GM19023 (cell line): ENCODE results near the gene STAM.
"Not testable (repeated sequence)": the region's sequence is repeated elsewhere in the genome, so short reads cannot be mapped to it uniquely, and the experiment has no call there.

Experiments used
- ATAC-seq: cut with Tn5 transposase; IDR thresholded peaks from one replicate; pipeline ENCODE4 v1.9.1; 2021; ENCODE audit warnings: mild to moderate bottlenecking, moderate library complexity; ENCODE audit not compliant: unreplicated experiment

STAM gene

DNA sequence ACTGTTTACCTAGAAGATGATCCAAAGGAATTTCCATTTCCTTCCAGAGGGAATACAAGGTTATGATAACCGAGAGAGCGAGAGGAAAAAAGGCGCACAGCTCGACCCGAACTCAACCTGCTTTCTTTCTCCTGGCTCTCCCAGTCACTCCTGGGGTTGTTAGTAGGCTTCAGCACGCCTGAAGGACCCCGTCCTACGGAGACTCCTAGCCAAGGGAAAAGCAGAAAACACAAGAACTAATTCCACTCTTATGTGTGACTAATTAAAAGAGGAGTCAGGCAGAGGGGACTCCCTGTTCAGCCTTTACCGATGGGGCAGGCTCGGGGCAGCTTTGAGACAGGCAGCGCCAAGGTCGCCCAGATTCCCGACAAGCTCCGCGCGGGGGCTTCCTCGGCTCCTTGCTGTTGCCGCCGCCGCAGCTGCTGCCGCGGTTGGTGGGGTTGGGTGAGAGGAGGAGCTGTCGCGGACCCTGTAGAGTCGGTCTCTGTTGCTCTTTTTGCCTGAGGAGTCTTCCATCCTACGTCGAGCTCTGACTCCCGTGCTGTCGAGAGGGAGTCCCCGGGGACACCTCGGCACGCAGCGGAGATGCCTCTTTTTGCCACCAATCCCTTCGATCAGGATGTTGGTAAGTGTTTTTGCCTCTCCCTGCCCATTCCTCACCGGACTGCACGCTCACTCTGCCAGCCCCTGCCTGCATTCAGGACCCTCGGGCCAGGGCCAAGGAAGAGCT lies at the start of gene STAM:
TSS of gene STAM (plus strand) at position 397 of the 730 bp plus-strand sequence. CDS start at position 586, 189 bp downstream.
- peak; percentile 93 for ATAC-seq

GRCh38 chr10:17597386-17597785 lies 46.6 kb upstream of the STAM start:
- no peak for ATAC-seq

DNA sequence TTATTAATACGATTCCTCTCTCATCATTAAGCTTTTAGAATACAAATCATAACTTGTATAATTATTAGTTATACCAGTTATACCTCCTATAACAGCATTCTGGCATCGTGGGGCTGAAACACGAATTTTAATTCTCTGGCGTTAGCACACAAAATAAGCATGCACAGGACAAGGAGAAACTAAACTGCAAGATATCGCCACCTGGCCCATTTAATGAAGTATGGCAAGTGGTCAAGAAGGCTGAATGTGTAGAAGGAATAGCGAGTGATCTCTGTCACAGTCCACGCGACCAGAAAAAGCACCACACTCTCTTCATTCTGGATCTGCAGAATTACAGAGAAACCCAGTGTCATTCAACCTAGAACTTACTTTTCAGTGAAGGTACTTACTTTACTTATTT lies 44.9 kb upstream of the STAM start:
- ATAC-seq: no peak

DNA sequence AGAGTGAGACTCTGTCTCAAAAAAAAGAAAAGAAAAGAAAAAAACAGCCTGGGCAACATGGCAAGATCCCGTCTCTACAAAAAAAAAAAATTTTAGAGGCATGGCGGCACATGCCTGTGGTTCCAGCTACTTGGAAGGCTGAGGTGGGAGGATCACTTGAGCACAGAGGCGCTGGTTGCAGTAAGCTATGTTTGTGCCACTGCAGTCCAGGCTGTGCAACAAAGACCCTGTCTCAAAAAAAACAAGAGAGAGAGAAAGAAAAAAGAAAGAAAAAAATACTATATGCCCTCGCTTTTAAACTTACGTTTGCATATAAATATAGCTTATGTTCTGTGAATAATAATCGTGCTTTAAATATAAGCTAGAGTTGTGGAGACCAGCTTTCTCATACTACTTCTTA lies 38.0 kb upstream of the STAM start:
- ATAC-seq: no peak

- ATAC-seq: no peak
Observed at GRCh38 chr10:17606547-17607040, 37.4 kb upstream of the STAM start.

- no peak for ATAC-seq
Observed at GRCh38 chr10:17607060-17607459, 36.9 kb upstream of the STAM start.

- ATAC-seq: no peak
Observed at GRCh38 chr10:17607603-17608332, 36.2 kb upstream of the STAM start.

GRCh38 chr10:17609523-17610079 lies 34.4 kb upstream of the STAM start:
- no peak for ATAC-seq

- ATAC-seq: peak; percentile 48
Observed at GRCh38 chr10:17616403-17617030, 27.4 kb upstream of the STAM start.

- peak; percentile 57 for ATAC-seq
Observed at GRCh38 chr10:17617031-17617911, 26.7 kb upstream of the STAM start, which contains the start of gene HACD1. Gene HACD1, minus strand, starts transcription at chr10:17617374. Its CDS starts 35 bp downstream, at chr10:17617339.

GRCh38 chr10:17622061-17622460 lies 21.9 kb upstream of the STAM start:
- no peak for ATAC-seq

DNA sequence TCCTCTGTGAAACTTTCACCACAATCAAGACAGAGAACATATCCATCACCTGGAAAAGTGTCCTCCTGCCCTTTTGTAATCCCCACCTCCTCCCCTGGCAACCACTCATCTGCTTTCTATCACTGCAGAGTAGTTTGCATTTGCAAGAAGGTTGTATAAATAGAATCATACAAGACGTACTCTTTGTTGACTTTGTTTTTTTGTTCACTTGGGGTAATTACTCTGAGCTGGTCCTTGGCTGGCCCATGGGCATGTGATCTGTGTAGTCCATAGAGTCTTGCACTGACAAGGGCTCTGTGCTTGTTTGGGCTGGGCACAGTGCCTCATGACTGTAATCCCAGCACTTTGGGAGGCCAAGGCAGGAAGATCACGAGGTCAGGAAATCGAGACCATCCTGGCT lies 19.0 kb upstream of the STAM start:
- ATAC-seq: no peak

- ATAC-seq: no peak
Observed at GRCh38 chr10:17626656-17627055, 17.3 kb upstream of the STAM start.

- ATAC-seq: not testable (repeated sequence)
Observed at GRCh38 chr10:17632590-17632989, 11.4 kb upstream of the STAM start.

DNA sequence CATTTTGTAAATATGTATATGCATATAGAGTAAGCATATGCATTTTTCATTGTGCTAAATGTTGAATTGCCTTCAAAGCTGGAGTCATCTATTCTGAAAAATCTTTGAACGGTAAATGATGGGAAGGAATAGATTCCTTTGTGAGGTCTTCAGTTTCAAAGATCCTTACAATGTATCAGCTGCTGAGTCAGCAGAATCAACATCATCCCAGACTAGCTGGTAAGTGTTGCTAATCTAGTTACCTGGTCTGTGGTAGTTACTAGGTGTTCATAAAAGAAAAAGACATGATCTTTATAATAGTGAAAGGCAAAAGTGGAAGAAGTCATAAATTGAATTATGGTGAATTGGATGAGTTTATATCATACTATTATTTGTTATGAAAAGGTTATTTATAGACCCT lies 10.6 kb upstream of the STAM start:
- ATAC-seq: no peak

DNA sequence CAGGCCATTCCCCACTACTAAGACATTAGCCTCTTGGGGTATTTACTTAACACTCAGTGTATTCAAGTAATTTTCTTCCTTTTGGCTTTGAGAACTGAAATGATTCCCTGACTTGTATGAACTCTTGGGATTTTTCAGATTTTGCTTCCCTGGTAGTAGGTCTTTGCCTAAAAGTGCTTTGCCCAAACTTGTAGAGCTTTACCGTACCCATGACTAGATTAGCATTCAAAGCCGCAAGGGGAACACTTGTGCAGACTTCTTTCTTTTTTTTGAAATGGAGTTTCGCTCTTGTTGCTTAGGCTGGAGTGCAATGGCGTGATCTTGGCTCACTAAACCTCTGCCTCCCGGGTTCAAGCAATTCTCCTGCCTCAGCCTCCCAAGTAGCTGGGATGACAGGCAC lies 6.1 kb upstream of the STAM start:
- ATAC-seq: no peak

DNA sequence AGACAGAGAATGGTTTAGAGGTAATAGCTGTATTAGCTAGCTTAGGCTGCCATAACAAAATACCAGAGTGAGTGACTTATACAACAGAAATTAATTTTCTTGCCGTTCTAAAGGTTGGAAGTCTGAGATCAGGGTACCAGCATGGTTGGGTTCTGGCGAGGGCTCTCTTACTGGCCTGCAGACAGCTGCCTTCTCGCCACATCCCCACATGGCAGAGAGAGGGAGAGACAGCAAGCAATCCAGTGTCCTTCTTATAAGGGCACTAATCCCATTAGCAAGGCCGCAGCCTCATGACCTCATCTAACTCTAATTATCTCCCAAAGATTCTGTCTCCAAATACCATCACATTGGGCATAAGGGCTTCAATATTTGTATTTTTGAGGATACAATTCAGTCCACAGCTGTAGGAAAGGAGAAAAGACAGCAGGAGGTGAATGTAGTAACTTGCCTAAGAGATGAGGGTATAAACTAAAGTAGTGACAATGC lies 3.6 kb upstream of the STAM start:
- ATAC-seq: no peak

DNA sequence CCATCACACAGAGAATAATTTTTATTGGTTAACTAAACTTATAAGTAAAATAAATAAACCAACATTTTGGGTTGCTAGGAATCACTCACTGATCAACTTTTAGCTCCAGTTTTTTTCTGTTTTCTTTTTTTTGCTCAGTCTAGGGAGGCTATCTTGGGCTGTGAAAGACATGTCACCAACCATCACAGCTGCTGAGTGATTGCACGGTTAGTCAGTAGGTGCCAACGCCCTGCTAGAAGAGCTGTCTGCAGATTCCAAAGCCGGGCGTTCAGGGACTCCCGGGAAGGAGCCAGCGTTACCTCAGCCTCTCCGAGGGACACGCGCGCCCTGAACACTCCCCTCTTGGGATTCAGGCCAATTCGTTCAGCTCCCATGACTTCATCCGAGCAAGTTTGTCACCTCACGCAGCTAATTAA lies 604 bp upstream of the STAM start:
- ATAC-seq: peak; percentile 26

DNA sequence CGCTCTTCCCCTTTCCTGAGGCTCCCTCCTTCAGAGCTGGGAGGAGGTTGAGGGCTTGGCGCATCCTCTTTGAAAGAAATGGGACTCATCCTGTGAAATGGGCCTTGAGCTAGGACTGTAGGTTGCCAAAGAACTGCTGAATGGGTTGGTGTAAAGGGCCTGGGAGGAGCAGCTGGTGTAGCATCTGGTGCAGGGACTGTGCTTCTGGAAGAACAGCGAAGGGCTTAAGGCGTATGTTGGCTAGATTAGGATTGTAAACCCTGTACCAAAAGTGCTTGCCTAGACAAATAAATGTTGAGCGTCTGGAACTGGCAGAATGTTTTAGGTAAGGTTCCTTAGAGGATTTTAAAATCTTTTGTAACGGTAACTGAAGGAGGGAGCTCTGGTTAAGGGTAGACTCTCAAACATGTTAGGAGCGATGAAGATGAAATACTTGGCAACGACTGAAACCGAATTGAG lies 563 bp downstream of the STAM start:
- ATAC-seq: peak; percentile 44
